HuH-7 (cell line): ENCODE data around the gene SND1.
"Not testable (repeated sequence)": the region's sequence is repeated elsewhere in the genome, so short reads cannot be mapped to it uniquely, and the experiment has no call there.

Source experiments
- DNase-seq: peaks from one replicate; pipeline ENCODE4 v3.0.0; 2011; ENCODE audit warnings: low spot score

Gene SND1

GRCh38 chr7:127963850-127964249 lies 311.9 kb downstream of the SND1 start:
- not testable (repeated sequence) for DNase-seq

DNA sequence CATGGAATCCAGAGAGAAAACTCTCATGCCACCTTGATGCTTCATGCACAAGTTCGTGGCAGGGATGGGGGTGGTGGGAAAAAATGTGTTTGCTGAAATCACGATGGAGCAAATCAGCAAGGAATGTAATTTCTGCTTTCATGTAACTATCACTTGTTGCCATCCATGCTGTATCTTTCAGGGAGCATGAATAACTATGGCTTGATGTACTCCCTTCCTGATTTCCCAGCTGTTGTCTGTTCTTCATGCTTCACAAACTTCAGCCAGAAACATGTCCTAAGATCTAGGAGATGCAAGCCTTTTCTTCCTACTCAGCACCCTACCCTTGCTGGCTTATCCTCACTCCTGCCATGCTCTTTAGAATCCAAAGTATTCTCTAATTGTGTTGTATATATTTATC lies 315.3 kb downstream of the SND1 start:
- DNase-seq, result no peak

DNA sequence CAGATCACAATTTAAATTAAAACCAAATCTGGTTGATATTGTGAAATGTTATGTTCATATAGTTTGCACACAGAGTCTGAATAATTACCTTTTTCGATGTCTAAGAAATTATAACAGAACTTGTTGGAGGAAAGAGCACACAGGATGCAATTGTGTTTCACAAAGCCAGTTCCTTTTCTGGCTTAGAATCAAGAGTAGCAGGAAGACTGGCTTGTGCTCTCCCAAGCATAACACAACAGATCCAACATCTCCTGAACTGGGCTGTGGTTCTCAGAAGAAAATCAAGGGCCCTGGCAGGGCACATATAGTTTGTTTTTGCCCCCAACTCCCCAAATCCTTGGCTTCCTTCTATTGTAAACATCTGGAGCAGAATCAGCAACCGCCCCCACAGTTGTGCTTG lies 316.6 kb downstream of the SND1 start:
- no peak for DNase-seq

GRCh38 chr7:127973832-127974231 lies 321.8 kb downstream of the SND1 start:
- DNase-seq, result no peak

- DNase-seq, result no peak
Observed at GRCh38 chr7:127974446-127975035, 322.5 kb downstream of the SND1 start.

DNA sequence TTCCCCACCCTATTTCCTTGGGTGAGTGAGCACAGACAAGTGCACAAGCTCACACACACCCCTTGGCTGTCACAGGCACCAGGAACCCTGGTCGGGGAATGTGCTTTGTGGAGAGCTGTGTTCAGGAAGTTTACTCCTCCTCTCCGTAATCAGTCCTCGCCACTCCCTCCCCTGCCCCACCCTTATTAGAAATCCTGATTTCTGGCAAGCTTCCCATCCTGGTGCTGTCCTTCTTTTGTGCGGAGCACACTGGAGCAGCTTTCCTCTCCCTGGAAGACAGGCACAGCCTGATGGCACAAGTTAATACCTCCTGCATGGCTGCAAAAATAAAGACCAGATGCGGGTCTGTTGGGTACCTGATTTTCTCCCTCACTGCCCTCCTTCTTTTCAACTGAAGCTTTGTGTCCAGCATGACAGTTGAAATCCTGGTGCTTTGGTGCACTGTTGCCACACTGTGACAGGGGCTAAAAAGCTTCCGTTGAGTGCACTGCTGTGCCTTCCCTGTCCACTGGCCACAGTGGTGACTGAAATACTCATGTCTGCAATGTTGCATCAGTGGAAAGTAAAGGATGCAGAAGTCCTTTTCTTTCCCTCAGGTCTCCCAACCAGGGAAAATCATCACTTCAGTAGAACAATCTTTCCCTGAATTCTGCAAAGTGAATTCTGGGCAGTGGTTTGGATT lies 324.2 kb downstream of the SND1 start:
- DNase-seq, result no peak

GRCh38 chr7:127976738-127977120 lies 324.7 kb downstream of the SND1 start:
- no peak for DNase-seq

- no peak for DNase-seq
Observed at GRCh38 chr7:127978421-127978820, 326.4 kb downstream of the SND1 start.

DNA sequence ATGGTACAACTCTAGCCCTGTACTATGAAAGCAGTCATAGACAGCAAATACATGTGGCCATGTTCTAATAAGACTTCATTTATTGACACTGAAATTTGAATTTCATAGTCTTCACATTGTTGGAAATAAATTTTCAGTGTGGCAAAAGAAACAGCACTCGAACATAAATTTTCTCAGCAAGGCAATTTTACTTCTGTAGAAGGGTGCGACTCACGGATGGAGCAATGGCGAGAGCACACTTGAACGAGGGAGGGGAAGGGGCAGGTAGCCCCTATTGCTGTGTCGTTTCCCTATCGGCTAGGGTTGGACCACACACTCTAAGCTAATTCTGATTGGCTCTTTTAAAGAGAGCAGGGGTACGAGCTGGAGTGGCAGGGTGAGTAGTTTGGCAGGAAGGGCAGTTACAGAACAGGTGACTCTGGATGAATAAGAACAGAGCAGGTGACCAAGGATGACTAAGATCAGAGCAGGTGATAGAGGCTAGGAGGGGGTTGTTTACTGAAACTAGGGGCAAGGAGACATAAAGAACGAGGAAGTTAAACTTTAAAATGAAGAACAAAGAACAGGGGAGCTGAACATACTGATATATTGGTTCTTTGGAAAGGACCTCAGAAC lies 327.2 kb downstream of the SND1 start:
- DNase-seq, result no peak

GRCh38 chr7:127979728-127980126 lies 327.7 kb downstream of the SND1 start:
- no peak for DNase-seq

GRCh38 chr7:127980901-127981300 lies 328.9 kb downstream of the SND1 start:
- no peak for DNase-seq

- DNase-seq, result no peak
Observed at GRCh38 chr7:127981965-127982364, 330.0 kb downstream of the SND1 start.

GRCh38 chr7:127983804-127984332 lies 331.9 kb downstream of the SND1 start:
- DNase-seq, result no peak

GRCh38 chr7:127986581-127987521 lies 334.9 kb downstream of the SND1 start:
- DNase-seq, result no peak

DNA sequence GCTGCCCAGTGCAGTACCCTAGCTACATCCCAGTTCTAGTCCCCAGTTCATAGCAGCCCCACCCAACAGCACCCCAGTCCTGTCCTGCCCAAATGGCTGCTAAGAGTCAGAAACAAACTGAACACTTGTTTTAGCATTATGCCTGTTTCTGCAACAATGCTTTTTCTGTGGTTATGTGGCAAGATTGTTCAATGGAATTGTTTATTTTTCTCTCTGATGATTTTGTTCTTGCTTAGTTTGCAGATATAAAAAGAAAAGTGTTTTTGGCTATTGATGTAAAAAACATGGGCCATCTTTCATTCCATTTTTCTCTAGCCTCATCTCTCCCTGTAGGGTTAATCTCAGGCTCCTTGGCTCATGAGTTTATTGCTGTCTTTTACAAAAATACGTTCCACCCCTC lies 336.8 kb downstream of the SND1 start:
- DNase-seq, result no peak

GRCh38 chr7:127993317-127993716 lies 341.3 kb downstream of the SND1 start:
- no peak for DNase-seq

GRCh38 chr7:127993987-127994386 lies 342.0 kb downstream of the SND1 start:
- DNase-seq, result no peak

GRCh38 chr7:127995156-127995880 lies 343.3 kb downstream of the SND1 start:
- no peak for DNase-seq

DNA sequence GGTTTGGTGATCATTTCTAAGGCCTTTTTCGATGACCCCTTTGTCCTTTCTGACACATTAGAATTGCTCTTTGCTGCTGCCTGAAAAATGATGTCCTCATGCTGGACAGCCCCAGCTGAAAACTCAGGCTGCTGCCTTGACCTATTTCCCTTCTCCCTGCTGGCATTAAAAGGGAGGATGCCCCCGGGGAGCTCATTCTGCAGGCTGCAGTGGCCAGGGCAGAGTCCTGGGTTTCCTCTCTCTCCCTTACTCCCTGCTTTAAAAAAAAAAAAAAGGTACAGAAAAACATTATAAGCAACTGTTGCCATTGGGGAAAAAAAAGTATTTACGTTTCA lies 343.9 kb downstream of the SND1 start:
- no peak for DNase-seq

GRCh38 chr7:127996253-127997071 lies 344.5 kb downstream of the SND1 start:
- no peak for DNase-seq
